Stimulated activated CD8-positive, alpha-beta memory T cell treated with anti-CD3 and anti-CD28 coated beads, Interleukin-12 subunit alpha, Interleukin-12 subunit beta, amount 100 ng/mL, for 4 hours (primary cell): ENCODE measurements around the gene ASAP2.

Source experiments
- DNase-seq: peaks from one replicate; pipeline ENCODE4 v3.0.0-alpha.2; 2020; ENCODE audit warnings: low read depth

Gene ASAP2

GRCh38 chr2:9275399-9275798 is 68.8 kb downstream of the ASAP2 start:
- DNase-seq = no peak

DNA sequence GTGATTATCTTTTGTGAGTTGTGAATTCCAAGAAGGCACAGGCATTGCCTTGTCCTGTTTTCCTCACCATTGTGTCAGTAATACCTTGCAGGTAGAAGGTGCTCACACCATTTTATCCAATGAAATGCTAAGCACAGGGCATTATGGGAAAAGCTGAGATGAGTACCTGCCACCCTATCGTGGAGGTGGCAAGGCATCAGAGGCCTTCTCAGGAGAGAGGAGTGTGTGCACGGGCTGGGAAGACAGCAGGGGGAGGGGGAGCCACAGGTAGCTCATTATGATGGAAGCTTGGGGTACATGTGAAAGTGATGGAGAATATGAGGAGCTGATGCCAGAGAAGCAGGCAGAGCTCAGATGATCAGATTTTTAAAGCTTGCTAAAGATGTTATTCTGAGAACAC is 69.5 kb downstream of the ASAP2 start:
- no peak for DNase-seq

GRCh38 chr2:9276901-9277451 is 70.4 kb downstream of the ASAP2 start:
- no peak for DNase-seq

DNA sequence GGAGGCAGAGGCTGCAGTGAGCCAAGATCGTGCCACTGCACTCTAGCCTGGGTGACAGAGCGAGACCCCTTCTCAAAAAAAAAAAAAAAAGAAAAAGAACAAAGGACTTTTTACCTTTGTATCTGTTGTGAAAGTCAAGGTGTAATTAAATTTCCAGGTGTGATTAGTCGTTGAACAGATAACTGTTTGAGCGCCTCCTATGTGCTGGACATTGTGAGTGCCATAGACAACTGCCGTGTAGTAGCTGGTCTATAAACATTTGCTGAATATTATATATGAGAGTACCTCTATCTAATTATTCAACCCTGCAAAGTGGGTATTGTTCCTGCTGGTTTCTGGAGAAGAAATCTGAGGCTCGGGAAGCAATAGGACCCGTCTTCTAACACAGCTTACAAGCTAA is 71.8 kb downstream of the ASAP2 start:
- no peak for DNase-seq

DNA sequence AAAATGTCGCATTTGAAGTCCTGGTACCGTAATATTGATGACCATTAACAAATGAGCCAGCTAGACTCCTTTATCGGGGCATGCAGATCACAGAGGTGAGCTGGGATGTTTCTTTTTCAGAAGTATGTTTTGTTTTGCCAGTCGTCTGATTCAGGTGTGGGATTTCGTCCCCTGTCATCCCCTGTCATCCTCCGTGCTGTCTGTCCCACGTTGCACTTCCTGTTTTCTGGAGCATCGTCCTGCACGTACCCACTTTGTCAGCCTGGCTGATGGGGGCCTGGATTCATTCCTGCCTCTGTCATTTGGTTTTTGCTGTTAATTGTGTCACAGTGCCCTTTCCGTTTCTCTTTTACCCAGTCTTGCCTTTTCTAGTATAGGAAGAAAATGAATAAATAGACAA is 72.8 kb downstream of the ASAP2 start:
- no peak for DNase-seq

DNA sequence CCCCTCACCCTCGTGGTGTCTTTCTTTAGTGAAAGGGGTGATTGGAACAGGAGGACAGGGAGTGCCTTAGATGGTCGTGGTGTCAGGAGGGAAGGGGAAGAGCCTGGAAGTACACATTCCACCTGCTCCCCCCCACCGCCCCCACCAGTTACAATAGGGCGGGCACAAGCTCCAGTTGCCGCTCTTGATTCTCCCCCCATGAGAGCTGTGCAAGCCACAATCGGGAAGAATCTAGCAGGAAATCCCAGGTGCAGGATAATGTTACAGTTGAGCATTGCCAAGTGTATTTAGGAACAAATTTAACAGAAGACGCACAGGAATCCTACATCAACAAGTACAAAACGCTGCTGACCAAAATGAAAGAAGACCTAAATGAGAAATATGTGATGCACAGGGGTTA is 73.6 kb downstream of the ASAP2 start:
- DNase-seq = no peak

DNA sequence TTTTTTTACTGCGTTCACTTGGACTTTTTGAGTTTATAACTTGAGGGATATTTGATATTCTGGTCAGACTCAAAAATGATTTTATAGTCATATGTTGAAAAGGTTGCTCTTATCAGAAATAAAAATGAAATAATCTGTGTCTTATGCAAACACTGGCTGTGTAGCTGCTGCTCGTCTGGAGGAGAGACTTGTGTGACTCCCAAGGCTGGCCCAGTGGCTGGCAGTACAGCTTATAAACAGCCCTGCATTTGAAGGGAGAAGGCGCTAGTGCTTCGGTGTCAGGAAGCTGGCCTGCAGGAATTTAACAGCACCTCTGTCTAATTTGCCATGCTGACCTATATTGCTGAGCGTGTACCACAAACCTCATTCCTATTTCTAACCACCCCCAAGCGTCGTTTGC is 74.5 kb downstream of the ASAP2 start:
- DNase-seq = no peak

DNA sequence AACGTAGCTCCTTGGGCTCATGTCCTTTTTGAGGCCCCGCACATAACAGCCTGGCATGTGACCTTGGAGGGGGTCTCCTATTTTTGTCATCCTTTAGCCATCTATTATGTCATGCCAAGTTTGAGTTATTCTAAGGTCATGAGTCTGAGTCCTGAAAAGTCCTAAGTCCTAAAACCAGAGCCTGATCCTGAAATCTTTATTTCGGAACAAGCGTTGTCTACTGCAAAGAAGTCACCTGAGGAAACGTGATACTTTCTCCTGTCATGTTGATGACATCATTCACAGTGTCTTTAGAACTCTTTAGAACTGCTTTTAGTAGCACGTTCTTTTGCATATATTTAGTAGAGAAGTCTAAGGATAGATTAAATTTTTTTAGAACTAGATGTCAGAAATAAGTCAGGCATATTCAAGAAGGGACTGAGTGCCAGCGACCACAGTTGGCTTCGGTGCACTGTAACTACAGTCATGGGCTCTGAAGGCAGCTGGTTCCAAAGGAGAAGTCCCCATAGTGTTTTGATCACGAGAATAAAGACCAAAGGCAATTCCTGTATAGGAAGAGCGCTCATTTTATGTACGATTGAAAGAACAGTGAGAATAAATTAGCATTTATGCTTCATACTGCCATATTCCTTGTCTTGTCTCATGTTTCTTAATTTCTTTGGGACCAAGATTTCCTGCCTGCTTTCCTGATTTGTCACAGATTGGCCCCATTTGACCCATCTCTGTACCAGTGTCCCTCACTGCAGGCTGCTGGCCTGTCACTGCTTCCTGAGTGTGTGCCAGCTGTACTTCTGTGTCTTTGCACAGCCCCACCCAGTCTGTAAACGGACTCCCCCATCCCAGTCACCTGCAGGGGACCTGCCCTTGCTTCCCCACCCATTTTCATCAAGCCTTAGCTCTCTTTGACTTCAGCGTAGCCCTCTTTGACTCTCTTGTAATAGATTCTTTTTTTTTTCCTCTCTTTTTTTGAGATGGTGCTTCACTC is 75.8 kb downstream of the ASAP2 start:
- DNase-seq = no peak

DNA sequence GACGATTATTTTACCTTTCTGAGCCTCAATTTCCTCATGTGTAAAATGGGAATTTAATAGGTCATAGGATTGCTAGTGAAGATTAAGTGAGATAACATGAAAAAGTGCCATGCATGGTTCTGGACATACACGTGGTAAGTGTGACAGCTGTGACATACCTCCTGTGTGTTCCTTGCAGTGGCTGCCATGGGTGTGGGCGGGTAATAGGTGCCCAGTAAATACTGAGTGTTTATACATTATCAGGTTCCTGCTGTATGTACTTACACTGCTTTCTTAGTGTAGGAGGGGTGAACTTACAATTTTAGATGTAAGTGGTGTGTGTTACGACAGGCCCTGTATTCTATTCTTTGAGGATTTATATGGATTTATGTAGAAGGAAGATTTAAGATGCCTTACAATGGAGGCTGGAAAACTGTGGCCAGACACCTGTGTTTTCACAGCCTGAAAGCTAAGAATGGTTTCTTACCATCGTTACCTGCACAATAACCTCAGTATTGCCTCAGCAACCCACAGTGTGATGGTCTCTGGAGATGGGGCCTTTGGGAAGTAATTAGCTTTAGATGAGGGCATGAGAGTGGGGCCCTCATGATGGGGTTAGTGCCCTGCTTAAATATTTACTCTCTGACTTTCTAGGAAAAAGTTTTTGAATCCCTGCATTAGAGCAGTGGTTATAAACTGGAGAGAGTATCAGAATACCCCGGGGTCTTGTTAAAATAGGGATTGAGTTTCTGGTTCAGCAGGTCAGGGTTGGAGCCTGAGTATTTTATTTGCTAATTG is 78.1 kb downstream of the ASAP2 start:
- no peak for DNase-seq

- DNase-seq = no peak
Observed at GRCh38 chr2:9285385-9285920, 78.8 kb downstream of the ASAP2 start.

DNA sequence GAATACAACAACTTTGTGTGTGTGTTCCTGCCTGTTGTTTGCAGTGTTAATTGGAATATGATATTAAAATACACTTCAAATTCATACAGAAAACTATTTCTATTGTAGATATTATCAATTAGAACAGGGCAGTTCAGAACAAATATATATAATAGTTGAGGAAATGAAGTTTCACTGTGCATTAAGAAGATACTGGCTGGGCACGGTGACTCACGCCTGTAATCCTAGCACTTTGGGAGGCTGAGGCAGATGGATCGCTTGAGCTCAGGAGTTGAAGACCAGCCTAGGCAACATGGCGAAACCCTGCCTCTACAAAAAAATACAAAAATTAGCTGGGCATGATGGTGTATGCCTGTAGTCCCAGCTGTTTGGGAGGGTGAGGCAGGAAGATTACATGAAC is 79.3 kb downstream of the ASAP2 start:
- DNase-seq = no peak

DNA sequence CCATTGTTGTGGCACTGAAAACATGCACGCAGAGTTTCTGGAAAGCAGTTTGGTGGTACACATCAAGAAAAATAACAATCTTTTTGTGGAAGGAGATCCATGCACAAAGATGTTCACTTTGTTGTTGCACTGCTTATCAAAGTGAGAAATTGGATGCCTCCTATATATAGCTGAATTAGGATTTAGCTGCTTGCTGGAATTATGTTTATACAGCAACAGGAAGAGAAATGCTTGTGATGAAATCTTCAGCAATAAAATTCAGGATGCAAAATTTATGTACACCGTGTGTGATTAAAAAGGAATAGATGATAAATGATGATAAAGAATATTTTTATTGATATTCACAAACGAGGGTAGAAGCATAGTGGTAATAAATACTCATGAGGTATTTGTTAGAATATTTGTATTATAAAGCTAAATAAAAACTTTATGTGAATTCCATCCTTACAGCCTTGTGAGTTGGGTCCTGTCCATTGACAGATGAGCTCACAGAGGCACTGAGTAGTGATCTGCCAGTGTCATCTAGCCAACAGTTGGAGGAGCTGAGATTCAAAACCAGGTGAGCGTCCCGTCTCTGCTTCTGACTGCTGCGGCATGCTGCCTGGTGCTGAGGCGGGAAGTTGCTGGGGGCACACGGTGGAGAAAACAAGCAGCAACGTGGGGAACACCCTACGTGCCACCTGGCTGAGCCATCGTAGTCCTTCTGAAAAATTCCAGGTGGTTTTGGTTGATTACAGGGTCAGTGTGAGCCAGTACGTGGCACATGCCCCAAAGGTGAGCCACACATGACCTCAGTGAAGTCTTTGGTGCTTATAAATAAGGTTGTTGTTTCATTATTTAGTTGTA is 80.2 kb downstream of the ASAP2 start:
- no peak for DNase-seq

GRCh38 chr2:9287400-9288045 is 80.9 kb downstream of the ASAP2 start:
- no peak for DNase-seq

- no peak for DNase-seq
Observed at GRCh38 chr2:9288233-9288632, 81.6 kb downstream of the ASAP2 start.

DNA sequence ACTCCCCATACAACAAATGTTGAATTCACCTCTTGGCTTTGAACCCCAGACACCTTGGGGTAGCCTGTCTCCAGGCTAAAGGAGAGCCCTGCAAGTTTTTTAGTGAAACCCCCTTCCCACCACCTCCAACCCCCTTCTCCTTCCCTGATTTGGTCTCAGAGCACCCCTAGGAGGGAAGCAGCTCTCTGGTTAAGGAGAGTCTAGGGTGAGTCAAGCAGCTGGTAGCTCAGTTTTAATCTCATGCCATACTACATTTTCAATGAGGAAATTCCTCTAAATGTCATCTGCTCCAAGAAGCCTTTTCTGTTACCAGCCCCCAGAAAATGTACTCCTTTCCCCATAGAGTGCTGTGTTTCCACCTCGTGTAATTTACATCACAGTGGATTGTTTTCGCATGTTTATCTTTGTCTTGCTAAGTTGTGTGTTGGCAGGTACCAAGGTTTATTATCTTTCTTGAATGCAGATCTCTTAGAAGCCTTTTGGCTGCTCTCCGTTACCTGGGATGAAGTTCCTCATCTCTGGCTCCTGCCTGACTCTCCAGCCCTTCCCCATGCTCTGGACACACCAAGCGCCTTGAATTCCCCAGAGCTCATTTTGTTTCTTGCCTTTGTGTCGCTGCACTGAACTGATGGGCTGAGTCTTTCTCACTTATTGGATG is 82.2 kb downstream of the ASAP2 start:
- no peak for DNase-seq

- no peak for DNase-seq
Observed at GRCh38 chr2:9291331-9291730, 84.7 kb downstream of the ASAP2 start.

DNA sequence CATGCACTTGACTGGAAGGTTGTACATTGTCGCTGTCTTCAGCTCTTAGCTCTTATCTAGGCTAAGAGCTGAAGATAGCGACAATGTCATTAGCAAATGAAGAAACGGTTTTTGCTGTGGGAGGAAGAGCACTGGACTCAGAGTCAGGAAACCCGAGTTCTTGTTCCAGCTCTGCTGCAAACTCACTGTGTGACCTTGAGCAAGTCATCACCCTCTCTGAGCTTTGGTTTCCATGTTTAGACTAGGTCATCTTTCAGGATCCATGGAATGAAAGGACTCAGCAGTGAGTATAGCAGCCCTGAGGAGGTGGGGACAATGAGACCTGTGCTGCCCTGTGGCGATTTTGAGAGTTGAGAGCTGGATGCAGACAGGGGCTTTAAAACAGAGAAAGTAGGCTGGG is 85.3 kb downstream of the ASAP2 start:
- DNase-seq = no peak

DNA sequence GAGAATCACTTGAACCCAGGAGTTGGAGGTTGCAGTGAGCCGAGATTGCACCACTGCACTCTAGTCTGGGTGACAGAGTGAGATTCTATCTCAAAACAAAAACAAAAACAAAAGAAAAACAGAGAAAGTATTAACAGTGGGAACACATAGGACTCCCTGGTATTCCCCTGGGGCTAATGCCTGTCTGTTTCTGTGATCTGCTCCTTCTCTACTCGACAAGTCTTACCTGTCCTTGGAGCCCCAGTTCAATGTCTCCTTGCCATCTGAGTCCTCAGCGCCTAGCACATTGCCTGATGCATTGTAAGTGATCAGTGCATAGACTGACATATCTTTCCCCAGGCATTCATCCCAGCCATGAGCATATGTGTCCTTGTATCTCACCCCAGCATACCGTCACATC is 85.8 kb downstream of the ASAP2 start:
- DNase-seq = no peak

GRCh38 chr2:9294764-9295163 is 88.2 kb downstream of the ASAP2 start:
- no peak for DNase-seq

GRCh38 chr2:9296559-9296958 is 89.9 kb downstream of the ASAP2 start:
- DNase-seq = no peak

DNA sequence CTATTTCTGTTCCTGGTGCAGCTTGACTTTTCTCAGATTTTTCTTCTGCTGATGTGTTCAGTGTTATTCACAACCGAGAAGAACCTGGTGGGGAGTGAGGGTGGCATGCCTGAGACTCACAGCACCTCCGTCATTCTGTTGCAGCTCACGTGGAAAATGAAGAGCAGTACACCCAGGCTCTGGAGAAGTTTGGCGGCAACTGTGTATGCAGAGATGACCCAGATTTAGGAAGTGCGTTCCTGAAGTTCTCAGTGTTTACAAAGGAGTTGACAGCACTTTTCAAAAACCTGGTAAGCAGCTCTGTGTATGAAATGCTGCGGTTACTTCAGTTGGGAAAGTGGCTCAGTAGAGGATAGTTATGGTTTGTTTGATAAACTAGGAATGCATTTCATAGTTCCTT is 90.5 kb downstream of the ASAP2 start:
- no peak for DNase-seq
